H9 (cell line): Measurements from ENCODE around the gene MRPS10. TPM values are rescaled to one million over a fixed set of nuclear protein-coding genes. Genes with fewer than 3 reads are reported as not detected.
"Not testable (repeated sequence)": the region's sequence is repeated elsewhere in the genome, so short reads cannot be mapped to it uniquely, and the experiment has no call there.

ENCODE experiments used
- DNase-seq: peaks from one replicate; pipeline ENCODE4 v3.0.0-alpha.2; 2017
- H2AFZ ChIP-seq: one replicate; pipeline ENCODE4 v1.6.1; 2013; ENCODE audit warnings: mild to moderate bottlenecking, low read length, control low read depth, moderate library complexity
- H2AK5ac ChIP-seq: 2 replicates; pipeline ENCODE4 v1.6.1; 2013; ENCODE audit warnings: low read length, control low read depth, mixed read lengths; ENCODE audit not compliant: insufficient read length
- H2BK120ac ChIP-seq: one replicate; pipeline ENCODE4 v1.6.1; 2013; ENCODE audit warnings: low read depth, mild to moderate bottlenecking, low read length, control low read depth, inconsistent platforms; ENCODE audit not compliant: poor library complexity, severe bottlenecking
- H2BK12ac ChIP-seq: 2 replicates; pipeline ENCODE4 v1.6.1; 2013; ENCODE audit warnings: low read length, control low read depth, mixed read lengths, low read depth; ENCODE audit not compliant: insufficient read length
- H2BK15ac ChIP-seq: 2 replicates; pipeline ENCODE4 v1.6.1; 2013; ENCODE audit warnings: low read depth, low read length, control low read depth
- H2BK20ac ChIP-seq: one replicate; pipeline ENCODE4 v1.6.1; 2013; ENCODE audit warnings: low read depth, mild to moderate bottlenecking, low read length, control low read depth, inconsistent platforms; ENCODE audit not compliant: poor library complexity, severe bottlenecking
- H2BK5ac ChIP-seq: 2 replicates; pipeline ENCODE4 v1.6.1; 2013; ENCODE audit warnings: low read length, control low read depth, mixed read lengths; ENCODE audit not compliant: insufficient read length
- H3K14ac ChIP-seq: 2 replicates; pipeline ENCODE4 v1.6.1; 2013; ENCODE audit warnings: low read length, control low read depth; ENCODE audit not compliant: insufficient read depth
- H3K18ac ChIP-seq: 2 replicates; pipeline ENCODE4 v1.6.1; 2013; ENCODE audit warnings: low read depth, mild to moderate bottlenecking, mixed read lengths, low read length, control low read depth; ENCODE audit not compliant: insufficient read length
- H3K23ac ChIP-seq: 2 replicates; pipeline ENCODE4 v1.6.1; 2013; ENCODE audit warnings: low read length, control low read depth, mixed read lengths, low read depth; ENCODE audit not compliant: insufficient read length
- H3K23me2 ChIP-seq: 2 replicates; pipeline ENCODE4 v1.6.1; 2013; ENCODE audit warnings: low read depth, mild to moderate bottlenecking, mixed read lengths, low read length, control low read depth; ENCODE audit not compliant: insufficient read length, poor library complexity, severe bottlenecking
- H3K27ac ChIP-seq: 2 replicates; pipeline ENCODE4 v1.5.1; 2013; ENCODE audit warnings: low read length, control low read depth, mixed read lengths, low read depth; ENCODE audit not compliant: insufficient read length
- H3K27me3 ChIP-seq: 2 replicates; pipeline ENCODE4 v1.6.1; 2013; ENCODE audit warnings: low read length, control low read depth, inconsistent platforms; ENCODE audit not compliant: insufficient read depth
- H3K4ac ChIP-seq: 2 replicates; pipeline ENCODE4 v1.6.1; 2013; ENCODE audit warnings: low read depth, mild to moderate bottlenecking, control low read depth, inconsistent platforms, low read length, moderate library complexity
- H3K4me1 ChIP-seq: 2 replicates; pipeline ENCODE4 v1.6.1; 2013; ENCODE audit warnings: low read length, control low read depth, inconsistent platforms; ENCODE audit not compliant: insufficient read depth
- H3K4me2 ChIP-seq: 2 replicates; pipeline ENCODE4 v1.6.1; 2013; ENCODE audit warnings: low read length, control low read depth, mixed read lengths; ENCODE audit not compliant: insufficient read length, insufficient read depth
- H3K56ac ChIP-seq: 2 replicates; pipeline ENCODE4 v1.6.1; 2013; ENCODE audit warnings: low read depth, mild to moderate bottlenecking, mixed read lengths, low read length, control low read depth; ENCODE audit not compliant: insufficient read length
- H3K79me1 ChIP-seq: 2 replicates; pipeline ENCODE4 v1.6.1; 2013; ENCODE audit warnings: low read depth, mild to moderate bottlenecking, moderate library complexity, low read length, control low read depth, inconsistent platforms; ENCODE audit not compliant: insufficient read depth, poor library complexity, severe bottlenecking
- H3K79me2 ChIP-seq: 2 replicates; pipeline ENCODE4 v1.6.1; 2013; ENCODE audit warnings: low read length, control low read depth, inconsistent platforms; ENCODE audit not compliant: insufficient read depth
- H3K9ac ChIP-seq: 2 replicates; pipeline ENCODE4 v1.6.1; 2013; ENCODE audit warnings: low read length, control low read depth, mixed read lengths; ENCODE audit not compliant: insufficient read length; ENCODE audit errors: extremely low read depth
- H3K9me3 ChIP-seq: one replicate; pipeline ENCODE4 v1.6.1; 2013; ENCODE audit warnings: low read depth, low read length, inconsistent platforms; ENCODE audit not compliant: control insufficient read depth
- H3T11ph ChIP-seq: one replicate; pipeline ENCODE4 v1.6.1; 2013; ENCODE audit warnings: mild to moderate bottlenecking, low read length, control low read depth, inconsistent platforms
- H4K20me1 ChIP-seq: one replicate; pipeline ENCODE4 v1.6.1; 2013; ENCODE audit not compliant: control insufficient read depth, insufficient read length, insufficient read depth
- H4K5ac ChIP-seq: 2 replicates; pipeline ENCODE4 v1.6.1; 2013; ENCODE audit warnings: low read depth, mild to moderate bottlenecking, mixed read lengths, low read length, control low read depth; ENCODE audit not compliant: insufficient read length
- H4K8ac ChIP-seq: replicated peaks from 2 replicates; pipeline ENCODE4 v1.6.1; 2013; ENCODE audit warnings: low read length, control low read depth, mixed read lengths, low read depth; ENCODE audit not compliant: insufficient read length
- H4K91ac ChIP-seq: 2 replicates; pipeline ENCODE4 v1.6.1; 2013; ENCODE audit warnings: low read depth, mild to moderate bottlenecking, moderate library complexity, mixed read lengths, low read length, control low read depth; ENCODE audit not compliant: insufficient read length
- H3K27ac Mint-ChIP-seq, 3 experiments: 2 replicates in 2 of 3; 3 replicates in 1 of 3; pipeline ENCODE4 v1.8.0; 2020 to 2021; ENCODE audit warnings: mixed read lengths in 3 of 3, mild to moderate bottlenecking in 1 of 3, moderate library complexity in 1 of 3
- H3K27me3 Mint-ChIP-seq: 2 replicates; pipeline ENCODE4 v1.8.0; 2021; ENCODE audit warnings: low read depth, mild to moderate bottlenecking, moderate library complexity, mixed read lengths
- H3K36me3 Mint-ChIP-seq, 3 experiments: 2 replicates in 2 of 3; 3 replicates in 1 of 3; pipeline ENCODE4 v1.8.0; 2020 to 2021; ENCODE audit warnings: low read depth in 3 of 3, mixed read lengths in 3 of 3; ENCODE audit not compliant: insufficient read depth in 1 of 3
- H3K4me1 Mint-ChIP-seq, 2 experiments: 2 replicates each; pipeline ENCODE4 v1.8.0; 2020; ENCODE audit warnings: mixed read lengths in 2 of 2
- H3K4me3 Mint-ChIP-seq, 2 experiments: 2 replicates in 1 of 2; 3 replicates in 1 of 2; pipeline ENCODE4 v1.8.0; 2020 to 2021; ENCODE audit warnings: mild to moderate bottlenecking in 2 of 2, mixed read lengths in 2 of 2, moderate library complexity in 1 of 2
- H3K9me3 Mint-ChIP-seq, 2 experiments: 2 replicates in 1 of 2; 3 replicates in 1 of 2; pipeline ENCODE4 v1.8.0; 2020; ENCODE audit warnings: mild to moderate bottlenecking in 2 of 2, mixed read lengths in 2 of 2, moderate library complexity in 1 of 2
- WGBS: extraction: QIAGEN DNeasy Blood & Tissue Kit; methylation state at CpG from one replicate; pipeline ENCODE4 v1.1.7; 2013; ENCODE audit warnings: missing lambda C conversion rate, low lambda C conversion rate, mixed read lengths; ENCODE audit not compliant: insufficient read length; ENCODE audit errors: extremely low coverage; 5-methylcytosine and 5-hydroxymethylcytosine counted together
- total RNA-seq: library from RNA; stranded (reverse); gene quantifications from 2 replicates; pipeline ENCODE4 v1.2.1, GENCODE V29; 2021
- TF ChIP-seq, protein P1 (sequence below): fragments of 200-600 bp; sonication (generic); conservative IDR thresholded peaks from 3 replicates; pipeline ENCODE4 v1.8.0; 2021; ENCODE audit warnings: antibody characterized with exemption, mild to moderate bottlenecking

The MRPS10 gene
- total RNA-seq, 1 experiment from 2014 or later: 33.9 TPM

DNA sequence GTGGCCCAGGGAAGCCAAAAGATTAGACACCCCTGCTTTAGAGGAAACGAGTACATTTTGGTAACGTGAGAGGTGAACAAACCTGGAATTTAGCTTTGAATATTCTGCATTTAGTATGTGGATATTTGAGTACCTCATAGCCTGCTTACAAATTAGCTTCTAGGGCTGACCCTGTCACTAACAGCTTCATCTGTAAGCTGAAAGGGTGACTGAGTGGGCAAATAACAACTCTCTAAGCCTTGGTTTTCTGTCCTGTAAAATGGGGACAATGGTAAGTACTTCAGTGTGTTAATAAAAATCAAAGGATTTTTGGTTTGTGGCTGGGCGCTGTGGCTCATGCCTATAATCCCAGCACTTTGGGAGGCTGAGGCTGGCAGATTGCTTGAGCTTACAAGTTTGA lies 14.5 kb downstream of the MRPS10 start:
- Histone ChIP-seq H3K23ac (no peak overlapping the region), H4K20me1 (no peaks in the 10 kb centered on the region), H3K4me1 (no peaks in the 10 kb centered on the region), H3K18ac (no peak overlapping the region), H2AK5ac (no peak overlapping the region), H3K23me2 (no peaks in the 10 kb centered on the region), H3K9me3 (no peaks in the 10 kb centered on the region), H2AFZ (no peak overlapping the region), H3T11ph (no peak overlapping the region), H4K5ac (no peak overlapping the region), H4K8ac (no peak overlapping the region), H3K79me2 (no peaks in the 10 kb centered on the region), H2BK15ac (no peak overlapping the region), H4K91ac (no peak overlapping the region), H2BK5ac (no peak overlapping the region), H3K14ac (no peak overlapping the region), H3K56ac (no peak overlapping the region), H3K4ac (no peak overlapping the region), H3K27me3 (no peaks in the 10 kb centered on the region), H3K4me2 (no peak overlapping the region), H2BK20ac (no peak overlapping the region), H3K79me1 (no peaks in the 10 kb centered on the region), H2BK12ac (no peak overlapping the region), H3K9ac (no peak overlapping the region), H2BK120ac (no peak overlapping the region), H3K27ac (no peak overlapping the region)
- no CpG with 5 or more reads among the region's 3 CpGs for WGBS
- H3K27ac Mint-ChIP-seq: peak overlapping the region in 1 of 3 experiments; percentile 96; a peak in 1 of 7 replicates
- no peak for DNase-seq
- peaks cover 4 to 7% of the 10 kb centered on the region in 2 experiments for H3K4me1 Mint-ChIP-seq
- no peaks in the 10 kb centered on the region for H3K9me3 Mint-ChIP-seq
- TF ChIP-seq, protein P1, sequence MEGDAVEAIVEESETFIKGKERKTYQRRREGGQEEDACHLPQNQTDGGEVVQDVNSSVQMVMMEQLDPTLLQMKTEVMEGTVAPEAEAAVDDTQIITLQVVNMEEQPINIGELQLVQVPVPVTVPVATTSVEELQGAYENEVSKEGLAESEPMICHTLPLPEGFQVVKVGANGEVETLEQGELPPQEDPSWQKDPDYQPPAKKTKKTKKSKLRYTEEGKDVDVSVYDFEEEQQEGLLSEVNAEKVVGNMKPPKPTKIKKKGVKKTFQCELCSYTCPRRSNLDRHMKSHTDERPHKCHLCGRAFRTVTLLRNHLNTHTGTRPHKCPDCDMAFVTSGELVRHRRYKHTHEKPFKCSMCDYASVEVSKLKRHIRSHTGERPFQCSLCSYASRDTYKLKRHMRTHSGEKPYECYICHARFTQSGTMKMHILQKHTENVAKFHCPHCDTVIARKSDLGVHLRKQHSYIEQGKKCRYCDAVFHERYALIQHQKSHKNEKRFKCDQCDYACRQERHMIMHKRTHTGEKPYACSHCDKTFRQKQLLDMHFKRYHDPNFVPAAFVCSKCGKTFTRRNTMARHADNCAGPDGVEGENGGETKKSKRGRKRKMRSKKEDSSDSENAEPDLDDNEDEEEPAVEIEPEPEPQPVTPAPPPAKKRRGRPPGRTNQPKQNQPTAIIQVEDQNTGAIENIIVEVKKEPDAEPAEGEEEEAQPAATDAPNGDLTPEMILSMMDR: no peak
- H3K36me3 Mint-ChIP-seq: peaks cover 13 to 27% (median 27%) of the 10 kb centered on the region in 3 experiments; a peak in 5 of 7 replicates
- H3K4me3 Mint-ChIP-seq: no peak overlapping the region
- no peaks in the 10 kb centered on the region for H3K27me3 Mint-ChIP-seq

DNA sequence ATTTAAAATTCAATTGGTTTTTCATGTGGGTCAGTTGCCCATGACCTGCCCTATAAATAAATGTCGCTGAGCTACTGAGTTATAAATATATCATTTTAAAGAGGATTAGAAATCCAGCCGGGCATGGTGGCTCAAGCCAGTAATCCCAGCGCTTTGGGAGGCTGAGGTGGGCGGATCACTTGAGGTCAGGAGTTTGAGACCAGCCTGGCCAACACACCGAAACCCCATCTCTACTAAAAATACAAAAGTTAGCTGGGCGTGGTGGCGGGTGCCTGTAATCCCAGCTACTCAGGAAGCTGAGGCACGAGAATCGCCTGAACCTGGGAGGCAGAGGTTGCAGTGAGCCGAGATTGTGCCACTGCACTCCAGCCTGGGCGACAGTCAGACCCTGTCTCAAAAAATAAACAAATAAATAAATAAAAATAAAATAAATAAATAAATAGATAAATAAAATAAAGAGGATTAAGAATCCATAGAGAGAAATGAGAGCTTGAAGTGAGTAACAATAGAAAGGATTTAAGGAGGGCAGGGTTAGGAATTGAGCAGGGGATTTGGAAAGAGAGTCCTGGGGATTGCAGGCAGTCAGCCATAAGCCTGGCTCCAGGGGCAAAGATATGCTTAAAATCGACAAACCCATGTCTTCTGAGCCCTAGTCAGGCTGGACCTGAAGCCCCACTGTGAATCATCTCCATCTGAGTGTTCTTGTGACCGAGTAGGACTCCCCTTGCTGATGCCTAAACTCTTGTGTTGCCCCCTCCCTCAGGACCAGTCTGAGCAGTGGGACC lies 15.3 kb downstream of the MRPS10 start:
- H3K27me3 ChIP-seq, H4K20me1 ChIP-seq, H2AK5ac ChIP-seq, H3K9me3 ChIP-seq, H3K23ac ChIP-seq, H3K4me1 Mint-ChIP-seq, H2BK15ac ChIP-seq, H3K27ac ChIP-seq, H3K18ac ChIP-seq, H2AFZ ChIP-seq, H2BK12ac ChIP-seq, H4K91ac ChIP-seq, H3K4me1 ChIP-seq, H4K5ac ChIP-seq, H2BK120ac ChIP-seq, H3K9me3 Mint-ChIP-seq, H3K27me3 Mint-ChIP-seq, H3K4me3 Mint-ChIP-seq, DNase-seq, H3K4me2 ChIP-seq, H4K8ac ChIP-seq, H3K14ac ChIP-seq, H3T11ph ChIP-seq, H3K9ac ChIP-seq, H3K79me1 ChIP-seq, H3K79me2 ChIP-seq, H2BK20ac ChIP-seq, H3K4ac ChIP-seq, H3K23me2 ChIP-seq, H3K56ac ChIP-seq, H2BK5ac ChIP-seq: not testable (repeated sequence)
- Mint-ChIP-seq H3K36me3 (peaks cover 9 to 19% (median 19%) of the 10 kb centered on the region in 3 experiments; a peak in 5 of 7 replicates), H3K27ac (peak overlapping the region in 1 of 3 experiments; percentile 96; a peak in 4 of 7 replicates)
- WGBS: no CpG with 5 or more reads among the region's 13 CpGs
